ENCODE results near the gene TNNC1.

- TF ChIP-seq CREB1 (IDR thresholded peaks at IDR 0.05; ENCODE audit: low read depth): no peak
- no peak for TF ChIP-seq CTCF (IDR thresholded peaks at IDR 0.05 in 2 of 3, conservative IDR thresholded peaks at IDR 0.05 in 1 of 3; ENCODE audit: control insufficient read depth in 2 of 3, extremely low read depth in 1 of 3, insufficient read depth in 1 of 3, low read depth in 3 of 3, low read length in 3 of 3)
- no peak for TF ChIP-seq CHD4 (IDR thresholded peaks at IDR 0.05)
- no peak for TF ChIP-seq EZH2 (IDR thresholded peaks at IDR 0.05; ENCODE audit: borderline replicate concordance, control insufficient read depth, low read depth, low read length)
- no peak for TF ChIP-seq POLR2A (IDR thresholded peaks at IDR 0.05; ENCODE audit: low read depth, low read length)
- TF ChIP-seq NR2C2 (IDR thresholded peaks at IDR 0.05; ENCODE audit: borderline replicate concordance, control insufficient read depth, insufficient read length, low read depth): no peak
- TF ChIP-seq EP300 (IDR thresholded peaks at IDR 0.05; ENCODE audit: borderline replicate concordance in 1 of 2, control insufficient read depth in 1 of 2, low read depth in 2 of 2, low read length in 2 of 2): no peak
- no peak for TF ChIP-seq BRCA1 (IDR thresholded peaks at IDR 0.05; ENCODE audit: low read depth, low read length)
- TF ChIP-seq CBX5 (IDR thresholded peaks at IDR 0.05; ENCODE audit: low read depth): no peak
- TF ChIP-seq TAF1 (IDR thresholded peaks at IDR 0.05; ENCODE audit: borderline replicate concordance, low read depth, low read length): no peak
- no peak for TF ChIP-seq CEBPB (IDR thresholded peaks at IDR 0.05; ENCODE audit: borderline replicate concordance in 1 of 2, low read depth in 2 of 2, low read length in 2 of 2)
Measured at GRCh38 chr3:52479877-52480575, 26.2 kb upstream of the TNNC1 start.
